Esophagus muscularis mucosa (tissue), 3 donors: ENCODE measurements around the gene PDE1C.

Experiments used
- CTCF ChIP-seq, 3 experiments: fragments of 200-600 bp in 2 of 3; fragments of 450-650 bp in 1 of 3; sonication (generic) in 2 of 3; IDR thresholded peaks; one replicate each; pipeline ENCODE4 v1.5.1; 2017 to 2019; ENCODE audit warnings: antibody characterized with exemption in 3 of 3, mild to moderate bottlenecking in 2 of 3, moderate library complexity in 1 of 3
- POLR2AphosphoS5 ChIP-seq, 2 donors: sonication (generic); formaldehyde crosslinking; IDR thresholded peaks; one replicate each; pipeline ENCODE4 v1.6.1; 2017; ENCODE audit warnings: antibody characterized with exemption in 2 of 2

- TF ChIP-seq CTCF (IDR thresholded peaks at IDR 0.05) (no peak), POLR2AphosphoS5 (IDR thresholded peaks at IDR 0.05) (no peak)
These were observed 78.4 kb downstream of the PDE1C start for GRCh38 chr7:31991846-31992245.
